ENCODE results near the gene PLA2G1B. TPM values are rescaled to one million over a fixed set of nuclear protein-coding genes. Genes with fewer than 3 reads are reported as not detected.
A peak's percentile ranks its signal among the peaks of the same experiment; 100 is the strongest.
"Not testable (repeated sequence)": the region's sequence is repeated elsewhere in the genome, so short reads cannot be mapped to it uniquely, and the experiment has no call there.

Gene PLA2G1B
- total RNA-seq, 1 donor from 2014 or later: not detected

DNA sequence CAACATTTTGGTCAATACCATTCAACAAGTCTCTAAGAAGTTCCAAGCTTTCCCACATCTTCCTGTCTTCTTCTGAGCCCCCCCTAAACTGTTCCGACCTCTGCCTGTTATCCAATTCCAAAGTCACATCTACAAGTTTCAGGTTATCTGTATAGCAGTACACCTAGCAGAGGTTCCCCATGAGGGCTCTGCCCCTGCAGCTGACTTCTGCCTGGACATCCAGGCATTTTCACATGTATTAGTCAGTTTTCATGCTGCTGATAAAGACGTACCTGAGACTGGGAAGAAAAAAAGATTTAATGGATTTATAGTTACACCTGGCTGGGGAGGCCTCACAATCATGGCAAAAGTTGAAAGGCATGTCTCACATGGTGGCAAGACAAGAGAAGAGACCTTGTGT lies 10.2 kb upstream of the PLA2G1B start:
- Mint-ChIP-seq H3K9me3 (ENCODE audit: unreplicated experiment) (peaks cover 14% of the 10 kb centered on the region), H3K27me3 (ENCODE audit: unreplicated experiment) (peaks cover 1% of the 10 kb centered on the region), H3K36me3 (ENCODE audit: low read depth, unreplicated experiment) (peaks cover 9% of the 10 kb centered on the region), H3K27ac (ENCODE audit: unreplicated experiment) (no peak overlapping the region), H3K4me3 (ENCODE audit: unreplicated experiment) (no peak overlapping the region), H3K4me1 (ENCODE audit: unreplicated experiment) (no peaks in the 10 kb centered on the region)
- no peak for DNase-seq (ENCODE audit: low spot score)
- TF ChIP-seq, protein P1, sequence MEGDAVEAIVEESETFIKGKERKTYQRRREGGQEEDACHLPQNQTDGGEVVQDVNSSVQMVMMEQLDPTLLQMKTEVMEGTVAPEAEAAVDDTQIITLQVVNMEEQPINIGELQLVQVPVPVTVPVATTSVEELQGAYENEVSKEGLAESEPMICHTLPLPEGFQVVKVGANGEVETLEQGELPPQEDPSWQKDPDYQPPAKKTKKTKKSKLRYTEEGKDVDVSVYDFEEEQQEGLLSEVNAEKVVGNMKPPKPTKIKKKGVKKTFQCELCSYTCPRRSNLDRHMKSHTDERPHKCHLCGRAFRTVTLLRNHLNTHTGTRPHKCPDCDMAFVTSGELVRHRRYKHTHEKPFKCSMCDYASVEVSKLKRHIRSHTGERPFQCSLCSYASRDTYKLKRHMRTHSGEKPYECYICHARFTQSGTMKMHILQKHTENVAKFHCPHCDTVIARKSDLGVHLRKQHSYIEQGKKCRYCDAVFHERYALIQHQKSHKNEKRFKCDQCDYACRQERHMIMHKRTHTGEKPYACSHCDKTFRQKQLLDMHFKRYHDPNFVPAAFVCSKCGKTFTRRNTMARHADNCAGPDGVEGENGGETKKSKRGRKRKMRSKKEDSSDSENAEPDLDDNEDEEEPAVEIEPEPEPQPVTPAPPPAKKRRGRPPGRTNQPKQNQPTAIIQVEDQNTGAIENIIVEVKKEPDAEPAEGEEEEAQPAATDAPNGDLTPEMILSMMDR (IDR thresholded peaks at IDR 0.05; ENCODE audit: unreplicated experiment): no peak

GRCh38 chr12:120336392-120336791 lies 8.8 kb upstream of the PLA2G1B start:
- peaks cover 14% of the 10 kb centered on the region for H3K9me3 Mint-ChIP-seq (ENCODE audit: unreplicated experiment)
- H3K36me3 Mint-ChIP-seq (ENCODE audit: low read depth, unreplicated experiment); H3K27ac Mint-ChIP-seq (ENCODE audit: unreplicated experiment); H3K4me3 Mint-ChIP-seq (ENCODE audit: unreplicated experiment); H3K4me1 Mint-ChIP-seq (ENCODE audit: unreplicated experiment); H3K27me3 Mint-ChIP-seq (ENCODE audit: unreplicated experiment); DNase-seq (ENCODE audit: low spot score): not testable (repeated sequence)

- H3K9me3 Mint-ChIP-seq (ENCODE audit: unreplicated experiment): peaks cover 14% of the 10 kb centered on the region
- TF ChIP-seq, protein P1 (IDR thresholded peaks at IDR 0.05; ENCODE audit: unreplicated experiment): peak; percentile 35
- H3K27me3 Mint-ChIP-seq (ENCODE audit: unreplicated experiment); H3K4me3 Mint-ChIP-seq (ENCODE audit: unreplicated experiment); H3K27ac Mint-ChIP-seq (ENCODE audit: unreplicated experiment); H3K36me3 Mint-ChIP-seq (ENCODE audit: low read depth, unreplicated experiment); H3K4me1 Mint-ChIP-seq (ENCODE audit: unreplicated experiment): not testable (repeated sequence)
- DNase-seq (ENCODE audit: low spot score): peak; percentile 54
Measured at GRCh38 chr12:120335447-120335846, 7.9 kb upstream of the PLA2G1B start.

GRCh38 chr12:120332523-120332922 lies 4.9 kb upstream of the PLA2G1B start:
- Mint-ChIP-seq H3K4me1 (ENCODE audit: unreplicated experiment) (no peaks in the 10 kb centered on the region), H3K27me3 (ENCODE audit: unreplicated experiment) (peaks cover 1% of the 10 kb centered on the region), H3K27ac (ENCODE audit: unreplicated experiment) (no peak overlapping the region), H3K9me3 (ENCODE audit: unreplicated experiment) (peaks cover 10% of the 10 kb centered on the region), H3K4me3 (ENCODE audit: unreplicated experiment) (no peak overlapping the region), H3K36me3 (ENCODE audit: low read depth, unreplicated experiment) (peaks cover 3% of the 10 kb centered on the region)
- TF ChIP-seq, protein P1 (IDR thresholded peaks at IDR 0.05; ENCODE audit: unreplicated experiment): no peak
- DNase-seq (ENCODE audit: low spot score): no peak

DNA sequence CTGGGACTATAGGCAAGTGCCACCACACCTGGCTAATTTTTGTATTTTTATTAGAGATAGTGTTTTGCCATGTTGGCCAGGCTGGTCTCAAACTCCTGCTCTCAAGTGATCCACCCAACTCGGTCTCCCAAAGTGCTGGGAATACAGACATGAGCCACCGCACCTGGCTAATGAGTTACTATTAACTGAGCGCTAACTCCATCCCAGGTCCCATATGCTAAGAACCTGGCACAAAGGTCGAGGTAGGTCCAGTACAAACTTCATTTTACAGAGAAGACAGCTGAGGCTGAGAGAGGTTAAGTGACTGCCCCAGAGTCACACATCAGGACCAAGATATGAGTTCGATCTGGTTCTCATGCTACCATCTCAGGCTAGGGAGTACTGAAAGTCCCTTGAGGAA lies 4.5 kb upstream of the PLA2G1B start:
- Mint-ChIP-seq H3K36me3 (ENCODE audit: low read depth, unreplicated experiment) (no peaks in the 10 kb centered on the region), H3K9me3 (ENCODE audit: unreplicated experiment) (peaks cover 8% of the 10 kb centered on the region), H3K4me3 (ENCODE audit: unreplicated experiment) (no peak overlapping the region), H3K27ac (ENCODE audit: unreplicated experiment) (no peak overlapping the region), H3K4me1 (ENCODE audit: unreplicated experiment) (no peaks in the 10 kb centered on the region), H3K27me3 (ENCODE audit: unreplicated experiment) (peaks cover 1% of the 10 kb centered on the region)
- no peak for DNase-seq (ENCODE audit: low spot score)
- TF ChIP-seq, protein P1 (IDR thresholded peaks at IDR 0.05; ENCODE audit: unreplicated experiment): no peak

GRCh38 chr12:120331390-120331789 lies 3.8 kb upstream of the PLA2G1B start:
- no peak for DNase-seq (ENCODE audit: low spot score)
- H3K27ac Mint-ChIP-seq (ENCODE audit: unreplicated experiment): no peak overlapping the region
- H3K4me3 Mint-ChIP-seq (ENCODE audit: unreplicated experiment): no peak overlapping the region

More at GRCh38 chr12:120331390-120331789, 3.8 kb upstream of the PLA2G1B start:
- H3K36me3 Mint-ChIP-seq (ENCODE audit: low read depth, unreplicated experiment): no peaks in the 10 kb centered on the region
- H3K4me1 Mint-ChIP-seq (ENCODE audit: unreplicated experiment): no peaks in the 10 kb centered on the region
- peaks cover 4% of the 10 kb centered on the region for H3K9me3 Mint-ChIP-seq (ENCODE audit: unreplicated experiment)
- TF ChIP-seq, protein P1 (IDR thresholded peaks at IDR 0.05; ENCODE audit: unreplicated experiment): no peak
- H3K27me3 Mint-ChIP-seq (ENCODE audit: unreplicated experiment): peaks cover 1% of the 10 kb centered on the region

Data from endothelial cell (in vitro differentiated cells).